ENCODE results near the gene GRB10. TPM values are rescaled to one million over a fixed set of nuclear protein-coding genes. Genes with fewer than 3 reads are reported as not detected.

The GRB10 gene
- polyA plus RNA-seq, 3 donors: 1.3 to 3.1 (median 1.5) TPM

DNA sequence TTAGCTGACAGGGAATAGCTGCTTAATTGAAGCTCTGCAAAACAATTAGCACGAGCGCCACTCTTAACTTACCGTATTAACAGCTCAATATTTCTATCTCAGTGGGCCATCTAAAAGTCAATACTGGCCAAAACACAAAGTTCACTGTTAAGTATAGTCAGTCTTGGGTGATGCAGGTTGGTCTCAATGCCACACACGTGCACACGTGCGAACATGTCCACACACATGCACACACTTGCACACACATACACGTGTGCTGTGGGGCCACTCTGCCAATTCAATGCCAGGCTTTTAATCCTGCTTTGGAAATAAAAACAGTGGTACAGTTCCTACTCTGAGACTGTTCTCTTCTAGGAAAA, 105.1 kb downstream of the GRB10 start:
- H3K27me3 ChIP-seq (ENCODE audit: control insufficient read depth in 2 of 2, insufficient read depth in 2 of 2, low read length in 2 of 2): no peaks in the 10 kb centered on the region
- peaks cover 0 to 7% of the 10 kb centered on the region in 2 donors for H3K36me3 ChIP-seq (replicated peaks in 1 of 2; ENCODE audit: control insufficient read depth in 1 of 2, insufficient read depth in 2 of 2, low read length in 2 of 2)
- Mint-ChIP-seq H3K36me3 (peaks cover 8 to 11% of the 10 kb centered on the region in 2 donors), H3K27me3 (ENCODE audit: low read depth in 3 of 3) (peaks cover 0 to 2% (median 0%) of the 10 kb centered on the region in 3 donors), H3K9me3 (no peaks in the 10 kb centered on the region), H3K4me3 (no peak overlapping the region), H3K4me1 (peaks cover 12% of the 10 kb centered on the region), H3K27ac (no peak overlapping the region)
- H3K79me2 ChIP-seq (ENCODE audit: insufficient read depth, low read length): no peaks in the 10 kb centered on the region
- H3K4me1 ChIP-seq (ENCODE audit: control insufficient read depth in 1 of 2, insufficient read depth in 2 of 2, low read length in 2 of 2): peaks cover 6 to 12% of the 10 kb centered on the region in 2 donors
- TF ChIP-seq, protein P1, sequence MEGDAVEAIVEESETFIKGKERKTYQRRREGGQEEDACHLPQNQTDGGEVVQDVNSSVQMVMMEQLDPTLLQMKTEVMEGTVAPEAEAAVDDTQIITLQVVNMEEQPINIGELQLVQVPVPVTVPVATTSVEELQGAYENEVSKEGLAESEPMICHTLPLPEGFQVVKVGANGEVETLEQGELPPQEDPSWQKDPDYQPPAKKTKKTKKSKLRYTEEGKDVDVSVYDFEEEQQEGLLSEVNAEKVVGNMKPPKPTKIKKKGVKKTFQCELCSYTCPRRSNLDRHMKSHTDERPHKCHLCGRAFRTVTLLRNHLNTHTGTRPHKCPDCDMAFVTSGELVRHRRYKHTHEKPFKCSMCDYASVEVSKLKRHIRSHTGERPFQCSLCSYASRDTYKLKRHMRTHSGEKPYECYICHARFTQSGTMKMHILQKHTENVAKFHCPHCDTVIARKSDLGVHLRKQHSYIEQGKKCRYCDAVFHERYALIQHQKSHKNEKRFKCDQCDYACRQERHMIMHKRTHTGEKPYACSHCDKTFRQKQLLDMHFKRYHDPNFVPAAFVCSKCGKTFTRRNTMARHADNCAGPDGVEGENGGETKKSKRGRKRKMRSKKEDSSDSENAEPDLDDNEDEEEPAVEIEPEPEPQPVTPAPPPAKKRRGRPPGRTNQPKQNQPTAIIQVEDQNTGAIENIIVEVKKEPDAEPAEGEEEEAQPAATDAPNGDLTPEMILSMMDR (IDR thresholded peaks at IDR 0.05): no peak
- no peak for DNase-seq
- no peak overlapping the region for H3K9ac ChIP-seq (ENCODE audit: insufficient read depth, low read length, poor library complexity, severe bottlenecking)
- no peak overlapping the region for H3K27ac ChIP-seq (ENCODE audit: low read depth in 1 of 2, low read length in 2 of 2)
- intact Hi-C loops (cut with micrococcal nuclease): no loop called here
- no peaks in the 10 kb centered on the region for H3K9me3 ChIP-seq (replicated peaks in 1 of 2; ENCODE audit: control insufficient read depth in 1 of 2, insufficient read depth in 1 of 2, low read length in 2 of 2)
- H2AFZ ChIP-seq (ENCODE audit: insufficient read depth, low read depth, low read length, poor library complexity, severe bottlenecking): no peak overlapping the region
- H4K20me1 ChIP-seq (ENCODE audit: insufficient read depth, low read length): no peaks in the 10 kb centered on the region
- WGBS (ENCODE audit: insufficient coverage): 97% methylated on average over 4 of the region's 7 CpGs
- no peak overlapping the region for H3K4me3 ChIP-seq (replicated peaks in 1 of 3; ENCODE audit: low read depth in 2 of 3, low read length in 3 of 3)
- no peak overlapping the region for H3K4me2 ChIP-seq (replicated peaks; ENCODE audit: extremely low read depth, low read length, poor library complexity, severe bottlenecking)

DNA sequence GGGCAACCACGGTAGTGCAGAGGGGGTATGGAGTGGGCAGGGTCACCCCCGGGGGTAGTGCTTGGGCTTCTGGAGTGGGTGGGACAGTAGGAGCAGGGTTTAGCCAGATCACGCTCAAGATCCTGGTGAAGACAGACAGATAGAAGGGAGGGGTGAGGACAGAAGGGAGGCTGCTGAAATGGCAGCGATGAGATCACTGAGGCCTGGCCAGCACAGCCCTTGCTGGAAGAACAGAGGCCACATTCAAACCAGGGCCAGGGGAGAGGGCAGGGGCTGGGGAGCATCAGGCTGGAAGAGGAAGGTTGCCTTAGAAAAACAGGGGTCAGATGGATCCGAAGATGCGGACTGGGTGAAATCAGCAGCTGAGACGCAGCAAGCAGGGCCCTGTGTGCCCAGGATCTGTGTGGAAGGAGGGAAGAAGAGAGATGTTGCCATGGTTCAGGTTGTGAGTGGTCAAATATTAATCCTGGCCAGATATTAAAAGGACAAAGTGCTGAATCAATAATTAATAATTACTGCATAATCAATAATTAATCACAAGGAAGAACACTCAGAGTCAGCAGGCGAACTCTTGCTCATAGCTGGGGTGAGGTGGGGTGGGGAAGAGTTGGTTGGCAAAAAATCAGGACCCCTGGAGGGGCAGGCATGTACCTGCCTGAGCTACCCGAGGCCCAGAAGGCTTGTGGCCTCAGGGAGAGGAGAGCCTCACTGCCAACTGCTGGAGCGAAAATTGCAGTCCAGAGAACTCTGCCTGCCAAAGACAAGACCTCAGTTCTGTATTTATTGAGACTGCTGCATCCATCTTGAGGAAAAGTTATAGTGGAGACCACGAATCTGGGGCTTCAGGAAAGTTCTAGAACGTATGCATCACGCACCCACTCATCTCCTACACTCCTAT, 105.7 kb downstream of the GRB10 start:
- H4K20me1 ChIP-seq (ENCODE audit: insufficient read depth, low read length): no peaks in the 10 kb centered on the region
- TF ChIP-seq, protein P1 (IDR thresholded peaks at IDR 0.05): no peak
- no peak overlapping the region for H3K9ac ChIP-seq (ENCODE audit: insufficient read depth, low read length, poor library complexity, severe bottlenecking)
- Mint-ChIP-seq H3K27me3 (ENCODE audit: low read depth in 3 of 3) (peaks cover 0 to 2% (median 0%) of the 10 kb centered on the region in 3 donors), H3K4me1 (peaks cover 10% of the 10 kb centered on the region), H3K36me3 (peaks cover 8 to 11% of the 10 kb centered on the region in 2 donors), H3K27ac (no peak overlapping the region), H3K9me3 (no peaks in the 10 kb centered on the region), H3K4me3 (no peak overlapping the region)
- intact Hi-C loops (cut with micrococcal nuclease): no loop called here
- H3K9me3 ChIP-seq (replicated peaks in 1 of 2; ENCODE audit: control insufficient read depth in 1 of 2, insufficient read depth in 1 of 2, low read length in 2 of 2): no peaks in the 10 kb centered on the region
- no peak overlapping the region for H3K4me2 ChIP-seq (replicated peaks; ENCODE audit: extremely low read depth, low read length, poor library complexity, severe bottlenecking)
- no peak for DNase-seq
- no peak overlapping the region for H3K27ac ChIP-seq (ENCODE audit: low read depth in 1 of 2, low read length in 2 of 2)
- H3K79me2 ChIP-seq (ENCODE audit: insufficient read depth, low read length): no peaks in the 10 kb centered on the region
- H3K4me1 ChIP-seq (ENCODE audit: control insufficient read depth in 1 of 2, insufficient read depth in 2 of 2, low read length in 2 of 2): peaks cover 6 to 11% of the 10 kb centered on the region in 2 donors
- H3K4me3 ChIP-seq (replicated peaks in 1 of 3; ENCODE audit: low read depth in 2 of 3, low read length in 3 of 3): no peak overlapping the region
- H3K36me3 ChIP-seq (replicated peaks in 1 of 2; ENCODE audit: control insufficient read depth in 1 of 2, insufficient read depth in 2 of 2, low read length in 2 of 2): peaks cover 0 to 7% of the 10 kb centered on the region in 2 donors
- no peaks in the 10 kb centered on the region for H3K27me3 ChIP-seq (ENCODE audit: control insufficient read depth in 2 of 2, insufficient read depth in 2 of 2, low read length in 2 of 2)
- H2AFZ ChIP-seq (ENCODE audit: insufficient read depth, low read depth, low read length, poor library complexity, severe bottlenecking): no peak overlapping the region
- WGBS (ENCODE audit: insufficient coverage): 83% methylated on average over 9 of the region's 13 CpGs

All from CD14-positive monocyte (primary cell).